AG09319 (cell line): ENCODE measurements around the gene SMARCAD1.

ENCODE experiments used
- DNase-seq: peaks from one replicate; pipeline ENCODE4 v3.0.0-alpha.2; 2010; ENCODE audit warnings: low read depth; ENCODE audit errors: extremely low read depth
- CTCF ChIP-seq: IDR thresholded peaks from 2 replicates; pipeline ENCODE4 v1.5.1; 2011; ENCODE audit warnings: low read depth, mild to moderate bottlenecking, inconsistent platforms, low read length, moderate library complexity

SMARCAD1 gene

GRCh38 chr4:94271248-94271647, 63.6 kb downstream of the SMARCAD1 start:
- DNase-seq = no peak
- TF ChIP-seq CTCF = no peak

GRCh38 chr4:94274912-94275311, 67.2 kb downstream of the SMARCAD1 start:
- no peak for DNase-seq

GRCh38 chr4:94276204-94276603, 68.5 kb downstream of the SMARCAD1 start:
- no peak for TF ChIP-seq CTCF
- no peak for DNase-seq

More at GRCh38 chr4:94274912-94275311, 67.2 kb downstream of the SMARCAD1 start:
- no peak for TF ChIP-seq CTCF

GRCh38 chr4:94277534-94277933, 69.9 kb downstream of the SMARCAD1 start:
- no peak for DNase-seq
- no peak for TF ChIP-seq CTCF

GRCh38 chr4:94278781-94279180, 71.1 kb downstream of the SMARCAD1 start:
- DNase-seq = no peak
- no peak for TF ChIP-seq CTCF

GRCh38 chr4:94284889-94285288, 77.2 kb downstream of the SMARCAD1 start:
- no peak for TF ChIP-seq CTCF

GRCh38 chr4:94285666-94286065, 78.0 kb downstream of the SMARCAD1 start:
- DNase-seq = no peak

More at GRCh38 chr4:94284889-94285288, 77.2 kb downstream of the SMARCAD1 start:
- no peak for DNase-seq

More at GRCh38 chr4:94285666-94286065, 78.0 kb downstream of the SMARCAD1 start:
- TF ChIP-seq CTCF = no peak
